MM.1S (cell line): Measurements from ENCODE around the gene ELFN1.

Experiments used
- DNase-seq: peaks from one replicate; pipeline ENCODE4 v3.0.0-alpha.2; 2015
- H2AFZ ChIP-seq: fragments of 300-600 bp; sonication (generic); 2 replicates; pipeline ENCODE4 v1.6.0; 2016; ENCODE audit warnings: antibody characterized with exemption, low read length
- H3F3A ChIP-seq: fragments of 300-600 bp; sonication (generic); 2 replicates; pipeline ENCODE4 v1.6.1; 2016; ENCODE audit warnings: mild to moderate bottlenecking, antibody characterized with exemption, low read length, moderate library complexity, mixed read lengths; ENCODE audit not compliant: insufficient read depth
- H3K27ac ChIP-seq: fragments of 300-600 bp; sonication (generic); 2 replicates; pipeline ENCODE4 v1.5.1; 2016; ENCODE audit warnings: mild to moderate bottlenecking, low read length
- H3K27me3 ChIP-seq: fragments of 300-600 bp; sonication (generic); replicated peaks from 2 replicates; pipeline ENCODE4 v1.6.0; 2016; ENCODE audit warnings: low read length; ENCODE audit not compliant: insufficient read depth
- H3K36me3 ChIP-seq: fragments of 300-600 bp; sonication (generic); replicated peaks from 2 replicates; pipeline ENCODE4 v1.6.1; 2016; ENCODE audit warnings: mild to moderate bottlenecking, low read length, mixed read lengths; ENCODE audit not compliant: insufficient read depth
- H3K4me1 ChIP-seq: fragments of 300-600 bp; sonication (generic); 2 replicates; pipeline ENCODE4 v1.6.1; 2016; ENCODE audit warnings: low read length, mixed read lengths
- H3K4me2 ChIP-seq: fragments of 300-600 bp; sonication (generic); 2 replicates; pipeline ENCODE4 v1.6.0; 2016; ENCODE audit warnings: low read depth, low read length
- H3K4me3 ChIP-seq: fragments of 300-600 bp; sonication (generic); 2 replicates; pipeline ENCODE4 v1.5.1; 2016; ENCODE audit warnings: low read length, mixed read lengths
- H3K79me2 ChIP-seq: fragments of 300-600 bp; sonication (generic); 2 replicates; pipeline ENCODE4 v1.6.1; 2016; ENCODE audit warnings: mixed run types, low read length, mixed read lengths
- H3K9ac ChIP-seq: fragments of 300-600 bp; sonication (generic); 2 replicates; pipeline ENCODE4 v1.6.1; 2016; ENCODE audit warnings: low read length, mixed read lengths
- H3K9me2 ChIP-seq: fragments of 300-600 bp; sonication (generic); replicated peaks from 2 replicates; pipeline ENCODE4 v1.6.1; 2016; ENCODE audit warnings: mild to moderate bottlenecking, low read length, mixed read lengths; ENCODE audit not compliant: insufficient read depth
- H3K9me3 ChIP-seq: fragments of 300-600 bp; sonication (generic); replicated peaks from 2 replicates; pipeline ENCODE4 v1.6.1; 2016; ENCODE audit warnings: mild to moderate bottlenecking, low read length, mixed read lengths; ENCODE audit not compliant: insufficient read depth
- H4K20me1 ChIP-seq: fragments of 300-600 bp; sonication (generic); 2 replicates; pipeline ENCODE4 v1.6.1; 2016; ENCODE audit warnings: mild to moderate bottlenecking, low read length, moderate library complexity, mixed read lengths; ENCODE audit not compliant: insufficient read depth
- CTCF ChIP-seq: fragments of 300-600 bp; sonication (generic); IDR thresholded peaks from 2 replicates; pipeline ENCODE4 v1.5.1; 2016; ENCODE audit warnings: antibody characterized with exemption, low read length, mixed read lengths
- EZH2 ChIP-seq: fragments of 300-600 bp; sonication (generic); optimal IDR thresholded peaks from 2 replicates; pipeline ENCODE3; 2017; ENCODE audit warnings: low read depth, mild to moderate bottlenecking, antibody characterized with exemption, low read length, mixed read lengths
- EZH2phosphoT487 ChIP-seq: fragments of 300-600 bp; sonication (generic); IDR thresholded peaks from 2 replicates; pipeline ENCODE4 v1.6.1; 2018; ENCODE audit warnings: antibody characterized with exemption, low read length

The ELFN1 gene

GRCh38 chr7:1746491-1746975 lies 76.5 kb downstream of the ELFN1 start:
- Histone ChIP-seq H3K4me2 (no peak overlapping the region), H3K27me3 (peaks cover 52% of the 10 kb centered on the region), H2AFZ (no peak overlapping the region), H3K4me3 (no peak overlapping the region), H3K36me3 (no peaks in the 10 kb centered on the region), H3K9ac (no peak overlapping the region), H3K9me2 (no peaks in the 10 kb centered on the region), H4K20me1 (no peaks in the 10 kb centered on the region), H3K79me2 (no peaks in the 10 kb centered on the region), H3K4me1 (no peaks in the 10 kb centered on the region), H3F3A (no peaks in the 10 kb centered on the region), H3K27ac (no peak overlapping the region), H3K9me3 (no peaks in the 10 kb centered on the region)
- TF ChIP-seq EZH2phosphoT487 (no peak), EZH2 (no peak), CTCF (no peak)
- DNase-seq: no peak

- no peak overlapping the region for H3K9ac ChIP-seq
- peaks cover 57% of the 10 kb centered on the region for H3K27me3 ChIP-seq
- no peaks in the 10 kb centered on the region for H4K20me1 ChIP-seq
- H3K27ac ChIP-seq: no peak overlapping the region
- no peak overlapping the region for H3K4me2 ChIP-seq
- H3K4me1 ChIP-seq: no peaks in the 10 kb centered on the region
- no peaks in the 10 kb centered on the region for H3K79me2 ChIP-seq
- no peak overlapping the region for H2AFZ ChIP-seq
- H3K4me3 ChIP-seq: no peak overlapping the region
- no peaks in the 10 kb centered on the region for H3K36me3 ChIP-seq
- TF ChIP-seq EZH2: no peak
- no peak for TF ChIP-seq CTCF
- no peak for TF ChIP-seq EZH2phosphoT487
- no peaks in the 10 kb centered on the region for H3K9me2 ChIP-seq
- no peaks in the 10 kb centered on the region for H3K9me3 ChIP-seq
- H3F3A ChIP-seq: no peaks in the 10 kb centered on the region
- no peak for DNase-seq
These were observed 77.1 kb downstream of the ELFN1 start for GRCh38 chr7:1747004-1747801.

- Histone ChIP-seq H3K36me3 (no peaks in the 10 kb centered on the region), H3K4me2 (no peak overlapping the region), H3K9me3 (no peaks in the 10 kb centered on the region), H3K9ac (no peak overlapping the region), H3K9me2 (no peaks in the 10 kb centered on the region), H3K4me1 (peaks cover 7% of the 10 kb centered on the region; the same call in 1 of the 2 replicates), H3K4me3 (no peak overlapping the region), H4K20me1 (no peaks in the 10 kb centered on the region), H2AFZ (no peak overlapping the region), H3K27me3 (peaks cover 59% of the 10 kb centered on the region), H3F3A (no peaks in the 10 kb centered on the region), H3K79me2 (no peaks in the 10 kb centered on the region), H3K27ac (no peak overlapping the region)
- TF ChIP-seq CTCF (no peak), EZH2phosphoT487 (no peak), EZH2 (no peak)
- no peak for DNase-seq
These were observed 78.2 kb downstream of the ELFN1 start for GRCh38 chr7:1748076-1748838.
